HepG2 (cell line): Measurements from ENCODE around the gene C19orf73. TPM values are rescaled to one million over a fixed set of nuclear protein-coding genes. Genes with fewer than 3 reads are reported as not detected.

Experiments used
- CHCHD3 ChIP-seq: sonication (generic); formaldehyde crosslinking; IDR thresholded peaks from 2 replicates; pipeline ENCODE4 v1.8.0; 2022; ENCODE audit warnings: mild to moderate bottlenecking, missing genetic modification reagents, moderate library complexity
- DNMT1 ChIP-seq: sonication (generic); formaldehyde crosslinking; IDR thresholded peaks from 2 replicates; pipeline ENCODE4 v1.5.1; 2020; ENCODE audit warnings: mild to moderate bottlenecking, missing genetic modification reagents
- EZH2 ChIP-seq: conservative IDR thresholded peaks from 2 replicates; pipeline ENCODE4 v1.6.1; 2012; ENCODE audit warnings: mild to moderate bottlenecking, low read depth, low read length, moderate library complexity
- FOXA3 ChIP-seq: IDR thresholded peaks from 2 replicates; pipeline ENCODE4 v1.6.1; 2016; ENCODE audit warnings: missing genetic modification reagents, missing compliant biosample characterization
- HES4 ChIP-seq: sonication (generic); formaldehyde crosslinking; IDR thresholded peaks from 2 replicates; pipeline ENCODE4 v1.9.0; 2021; ENCODE audit warnings: mild to moderate bottlenecking, missing genetic modification reagents, borderline replicate concordance
- MTF2 ChIP-seq: sonication (generic); formaldehyde crosslinking; IDR thresholded peaks from 2 replicates; pipeline ENCODE4 v1.5.0; 2020; ENCODE audit warnings: missing genetic modification reagents, borderline replicate concordance
- NR1H2 ChIP-seq: sonication (generic); formaldehyde crosslinking; IDR thresholded peaks from 2 replicates; pipeline ENCODE4 v1.8.1; 2022; ENCODE audit warnings: low read depth, missing genetic modification reagents, borderline replicate concordance
- PCBP1 ChIP-seq: fragments of 200-400 bp; formaldehyde crosslinking; IDR thresholded peaks from 2 replicates; pipeline ENCODE4 v1.6.1; 2017; ENCODE audit warnings: mild to moderate bottlenecking, low read depth, low read length, borderline replicate concordance
- POLR2A ChIP-seq, 2 experiments: IDR thresholded peaks; 2 replicates each; pipeline ENCODE4 v1.6.1; 2011; ENCODE audit warnings: low read depth in 2 of 2, low read length in 2 of 2, mild to moderate bottlenecking in 1 of 2, moderate library complexity in 1 of 2; ENCODE audit not compliant: insufficient read depth in 1 of 2
- YEATS2 ChIP-seq: sonication (generic); formaldehyde crosslinking; IDR thresholded peaks from 2 replicates; pipeline ENCODE4 v1.4.0; 2020; ENCODE audit warnings: missing genetic modification reagents, borderline replicate concordance
- ZBTB1 ChIP-seq: sonication (generic); formaldehyde crosslinking; IDR thresholded peaks from 2 replicates; pipeline ENCODE4 v1.4.0; 2020; ENCODE audit warnings: missing genetic modification reagents, borderline replicate concordance
- ZFP90 ChIP-seq: sonication (generic); formaldehyde crosslinking; IDR thresholded peaks from 2 replicates; pipeline ENCODE4 v1.8.0; 2022; ENCODE audit warnings: missing genetic modification reagents, mild to moderate bottlenecking, inconsistent platforms, borderline replicate concordance
- ZNF230 ChIP-seq: sonication (generic); formaldehyde crosslinking; IDR thresholded peaks from 2 replicates; pipeline ENCODE4 v1.4.0; 2020; ENCODE audit warnings: mild to moderate bottlenecking, missing genetic modification reagents
- ZNF281 ChIP-seq: sonication (generic); formaldehyde crosslinking; IDR thresholded peaks from 2 replicates; pipeline ENCODE4 v1.4.0; 2020; ENCODE audit warnings: missing genetic modification reagents, borderline replicate concordance
- ZNF292 ChIP-seq: sonication (generic); formaldehyde crosslinking; IDR thresholded peaks from 2 replicates; pipeline ENCODE4 v1.8.1; 2022; ENCODE audit warnings: mild to moderate bottlenecking, low read depth, missing genetic modification reagents, borderline replicate concordance
- ZNF784 ChIP-seq: sonication (generic); formaldehyde crosslinking; IDR thresholded peaks from 2 replicates; pipeline ENCODE4 v1.5.1; 2020; ENCODE audit warnings: missing genetic modification reagents, mild to moderate bottlenecking, borderline replicate concordance
- polyA plus RNA-seq, 8 experiments: library from polyadenylated mRNA; depleted of rRNA in 3 of 8; stranded (reverse) in 7 of 8; unstranded in 1 of 8; fragments of >200 nt; fragmentation: Illumina TruSeq in 4 of 8; extraction: Trizol in 4 of 8; gene quantifications; 2 replicates each; pipeline versions ENCODE4 v1.2.1 to v1.2.3, GENCODE V29; 2011 to 2016; ENCODE audit warnings: low read depth in 4 of 8, missing spikeins in 1 of 8, mixed read lengths in 1 of 8; ENCODE audit not compliant: insufficient read depth in 1 of 8
- total RNA-seq, 5 experiments: library from RNA; depleted of rRNA; stranded (reverse); fragments of >200 nt; fragmentation: Illumina TruSeq; extraction: Trizol; gene quantifications; 2 replicates each; pipeline ENCODE4 v1.2.3, GENCODE V29; 2016; ENCODE audit warnings: low read depth in 1 of 5
- TF ChIP-seq, protein P1 (sequence below): sonication (generic); formaldehyde crosslinking; IDR thresholded peaks from 2 replicates; pipeline ENCODE4 v1.8.1; 2023; ENCODE audit warnings: mild to moderate bottlenecking, missing genetic modification reagents
- TF ChIP-seq, protein P2 (sequence below): sonication (generic); formaldehyde crosslinking; IDR thresholded peaks from 2 replicates; pipeline ENCODE4 v1.4.0; 2020; ENCODE audit warnings: mild to moderate bottlenecking, missing genetic modification reagents, borderline replicate concordance

Gene C19orf73
- total and polyA plus RNA-seq, 2 of the 13 experiments (the other 11 are each of a cell fraction or from before 2014, with no cell fraction given) = 1.4 to 1.5 TPM

DNA sequence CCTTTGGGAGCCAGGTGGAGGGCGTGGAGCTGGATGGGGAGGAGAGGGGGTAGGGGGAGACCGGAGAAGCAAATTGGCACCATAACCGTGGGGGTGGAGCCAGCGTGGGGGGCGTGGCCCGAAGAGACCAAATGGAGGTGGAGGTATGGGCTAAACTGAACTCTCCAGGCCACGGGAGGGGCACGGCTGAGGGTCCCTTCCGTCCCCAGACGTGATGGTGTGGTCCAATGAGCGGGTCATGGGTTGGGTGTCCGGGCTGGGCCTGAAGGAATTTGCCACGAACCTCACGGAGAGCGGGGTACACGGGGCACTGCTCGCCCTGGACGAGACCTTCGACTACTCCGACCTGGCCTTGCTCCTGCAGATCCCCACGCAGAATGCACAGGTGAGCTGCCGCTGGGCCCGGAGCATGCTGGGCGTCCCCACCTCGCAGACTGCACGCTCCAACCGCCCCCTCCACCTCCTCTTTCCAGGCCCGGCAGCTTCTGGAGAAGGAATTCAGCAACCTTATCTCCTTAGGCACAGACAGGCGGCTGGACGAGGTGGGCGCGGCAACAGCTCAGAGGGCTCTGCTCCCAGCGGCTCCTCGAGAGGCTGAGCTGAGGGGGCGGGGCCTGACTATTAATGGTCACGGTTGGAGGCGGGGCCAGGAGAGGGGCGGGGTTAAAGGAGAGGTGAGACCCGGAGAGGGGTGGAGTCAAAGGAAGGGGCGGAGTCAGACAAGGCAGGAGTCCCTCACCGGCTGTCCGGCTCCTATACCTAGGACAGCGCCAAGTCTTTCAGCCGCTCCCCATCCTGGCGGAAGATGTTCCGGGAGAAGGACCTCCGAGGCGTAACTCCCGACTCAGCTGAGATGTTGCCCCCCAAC is 30.1 kb upstream of the C19orf73 start (continued):
- TF ChIP-seq HES4 (CRISPR knock-in tag) (no peak), ZNF784 (no peak; the same call in 1 of the 2 replicates), ZNF281 (CRISPR knock-in tag) (no peak), FOXA3 (CRISPR knock-in tag) (no peak), CHCHD3 (CRISPR knock-in tag) (0 out of 2 replicates have a peak, but pooled peaks have one; percentile 47), NR1H2 (CRISPR knock-in tag) (no peak), ZNF292 (CRISPR knock-in tag) (no peak), PCBP1 (0 out of 2 replicates have a peak, but pooled peaks have one; percentile 27), ZNF230 (CRISPR knock-in tag) (no peak), YEATS2 (peak; percentile 12; the same call in 1 of the 2 replicates), ZFP90 (no peak), POLR2A (IDR thresholded peaks at IDR 0.05; ENCODE audit: insufficient read depth in 1 of 2, low read depth in 2 of 2, low read length in 2 of 2) (peak in 1 of 2 experiments; percentile 10; a peak in 2 of 4 replicates), DNMT1 (CRISPR knock-in tag) (no peak), ZBTB1 (CRISPR knock-in tag) (no peak), EZH2 (no peak), MTF2 (CRISPR knock-in tag) (no peak)
- TF ChIP-seq, protein P1, sequence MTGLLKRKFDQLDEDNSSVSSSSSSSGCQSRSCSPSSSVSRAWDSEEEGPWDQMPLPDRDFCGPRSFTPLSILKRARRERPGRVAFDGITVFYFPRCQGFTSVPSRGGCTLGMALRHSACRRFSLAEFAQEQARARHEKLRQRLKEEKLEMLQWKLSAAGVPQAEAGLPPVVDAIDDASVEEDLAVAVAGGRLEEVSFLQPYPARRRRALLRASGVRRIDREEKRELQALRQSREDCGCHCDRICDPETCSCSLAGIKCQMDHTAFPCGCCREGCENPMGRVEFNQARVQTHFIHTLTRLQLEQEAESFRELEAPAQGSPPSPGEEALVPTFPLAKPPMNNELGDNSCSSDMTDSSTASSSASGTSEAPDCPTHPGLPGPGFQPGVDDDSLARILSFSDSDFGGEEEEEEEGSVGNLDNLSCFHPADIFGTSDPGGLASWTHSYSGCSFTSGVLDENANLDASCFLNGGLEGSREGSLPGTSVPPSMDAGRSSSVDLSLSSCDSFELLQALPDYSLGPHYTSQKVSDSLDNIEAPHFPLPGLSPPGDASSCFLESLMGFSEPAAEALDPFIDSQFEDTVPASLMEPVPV (CRISPR knock-in tag) = peak; percentile 80; the same call in 1 of the 2 replicates
- TF ChIP-seq, protein P2, sequence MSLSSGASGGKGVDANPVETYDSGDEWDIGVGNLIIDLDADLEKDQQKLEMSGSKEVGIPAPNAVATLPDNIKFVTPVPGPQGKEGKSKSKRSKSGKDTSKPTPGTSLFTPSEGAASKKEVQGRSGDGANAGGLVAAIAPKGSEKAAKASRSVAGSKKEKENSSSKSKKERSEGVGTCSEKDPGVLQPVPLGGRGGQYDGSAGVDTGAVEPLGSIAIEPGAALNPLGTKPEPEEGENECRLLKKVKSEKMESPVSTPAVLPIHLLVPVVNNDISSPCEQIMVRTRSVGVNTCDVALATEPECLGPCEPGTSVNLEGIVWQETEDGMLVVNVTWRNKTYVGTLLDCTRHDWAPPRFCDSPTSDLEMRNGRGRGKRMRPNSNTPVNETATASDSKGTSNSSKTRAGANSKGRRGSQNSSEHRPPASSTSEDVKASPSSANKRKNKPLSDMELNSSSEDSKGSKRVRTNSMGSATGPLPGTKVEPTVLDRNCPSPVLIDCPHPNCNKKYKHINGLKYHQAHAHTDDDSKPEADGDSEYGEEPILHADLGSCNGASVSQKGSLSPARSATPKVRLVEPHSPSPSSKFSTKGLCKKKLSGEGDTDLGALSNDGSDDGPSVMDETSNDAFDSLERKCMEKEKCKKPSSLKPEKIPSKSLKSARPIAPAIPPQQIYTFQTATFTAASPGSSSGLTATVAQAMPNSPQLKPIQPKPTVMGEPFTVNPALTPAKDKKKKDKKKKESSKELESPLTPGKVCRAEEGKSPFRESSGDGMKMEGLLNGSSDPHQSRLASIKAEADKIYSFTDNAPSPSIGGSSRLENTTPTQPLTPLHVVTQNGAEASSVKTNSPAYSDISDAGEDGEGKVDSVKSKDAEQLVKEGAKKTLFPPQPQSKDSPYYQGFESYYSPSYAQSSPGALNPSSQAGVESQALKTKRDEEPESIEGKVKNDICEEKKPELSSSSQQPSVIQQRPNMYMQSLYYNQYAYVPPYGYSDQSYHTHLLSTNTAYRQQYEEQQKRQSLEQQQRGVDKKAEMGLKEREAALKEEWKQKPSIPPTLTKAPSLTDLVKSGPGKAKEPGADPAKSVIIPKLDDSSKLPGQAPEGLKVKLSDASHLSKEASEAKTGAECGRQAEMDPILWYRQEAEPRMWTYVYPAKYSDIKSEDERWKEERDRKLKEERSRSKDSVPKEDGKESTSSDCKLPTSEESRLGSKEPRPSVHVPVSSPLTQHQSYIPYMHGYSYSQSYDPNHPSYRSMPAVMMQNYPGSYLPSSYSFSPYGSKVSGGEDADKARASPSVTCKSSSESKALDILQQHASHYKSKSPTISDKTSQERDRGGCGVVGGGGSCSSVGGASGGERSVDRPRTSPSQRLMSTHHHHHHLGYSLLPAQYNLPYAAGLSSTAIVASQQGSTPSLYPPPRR (CRISPR knock-in tag) = no peak
